WERI-Rb-1 (cell line): ENCODE data around the gene POGZ.
A peak's percentile ranks its signal among the peaks of the same experiment; 100 is the strongest.
"Not testable (repeated sequence)": the region's sequence is repeated elsewhere in the genome, so short reads cannot be mapped to it uniquely, and the experiment has no call there.

ENCODE experiments used
- DNase-seq: peaks from one replicate; pipeline ENCODE4 v3.0.0-alpha.2; 2020
- H3K27ac ChIP-seq: fragments of 250-450 bp; sonication (Bioruptor Pico); 2 replicates; pipeline ENCODE4 v1.5.1; 2020; ENCODE audit warnings: mild to moderate bottlenecking, moderate library complexity
- H3K27me3 ChIP-seq: fragments of 250-450 bp; sonication (Bioruptor Pico); 2 replicates; pipeline ENCODE4 v1.5.1; 2021; ENCODE audit warnings: mild to moderate bottlenecking, low read depth, moderate library complexity; ENCODE audit not compliant: insufficient read depth, severe bottlenecking
- H3K36me3 ChIP-seq: fragments of 250-450 bp; sonication (Bioruptor Pico); 2 replicates; pipeline ENCODE4 v1.5.1; 2020; ENCODE audit warnings: mild to moderate bottlenecking, moderate library complexity
- H3K4me3 ChIP-seq: 2 replicates; pipeline ENCODE4 v1.5.1; 2011; ENCODE audit warnings: low read depth, mild to moderate bottlenecking, control low read depth, low read length
- H3K9me3 ChIP-seq: fragments of 250-450 bp; sonication (Bioruptor Pico); 2 replicates; pipeline ENCODE4 v1.5.1; 2021; ENCODE audit warnings: mild to moderate bottlenecking, moderate library complexity; ENCODE audit not compliant: severe bottlenecking
- TF ChIP-seq, protein P1 (sequence below): IDR thresholded peaks from 2 replicates; pipeline ENCODE4 v1.5.1; 2011; ENCODE audit warnings: low read depth, mild to moderate bottlenecking, control low read depth, inconsistent platforms, low read length

The POGZ gene

GRCh38 chr1:151444783-151445177 lies 14.5 kb downstream of the POGZ start:
- no peak overlapping the region for H3K4me3 ChIP-seq
- peaks cover 37% of the 10 kb centered on the region for H3K36me3 ChIP-seq
- H3K27ac ChIP-seq = no peak overlapping the region
- H3K9me3 ChIP-seq = no peaks in the 10 kb centered on the region
- no peak for DNase-seq
- H3K27me3 ChIP-seq = no peaks in the 10 kb centered on the region
- TF ChIP-seq, protein P1, sequence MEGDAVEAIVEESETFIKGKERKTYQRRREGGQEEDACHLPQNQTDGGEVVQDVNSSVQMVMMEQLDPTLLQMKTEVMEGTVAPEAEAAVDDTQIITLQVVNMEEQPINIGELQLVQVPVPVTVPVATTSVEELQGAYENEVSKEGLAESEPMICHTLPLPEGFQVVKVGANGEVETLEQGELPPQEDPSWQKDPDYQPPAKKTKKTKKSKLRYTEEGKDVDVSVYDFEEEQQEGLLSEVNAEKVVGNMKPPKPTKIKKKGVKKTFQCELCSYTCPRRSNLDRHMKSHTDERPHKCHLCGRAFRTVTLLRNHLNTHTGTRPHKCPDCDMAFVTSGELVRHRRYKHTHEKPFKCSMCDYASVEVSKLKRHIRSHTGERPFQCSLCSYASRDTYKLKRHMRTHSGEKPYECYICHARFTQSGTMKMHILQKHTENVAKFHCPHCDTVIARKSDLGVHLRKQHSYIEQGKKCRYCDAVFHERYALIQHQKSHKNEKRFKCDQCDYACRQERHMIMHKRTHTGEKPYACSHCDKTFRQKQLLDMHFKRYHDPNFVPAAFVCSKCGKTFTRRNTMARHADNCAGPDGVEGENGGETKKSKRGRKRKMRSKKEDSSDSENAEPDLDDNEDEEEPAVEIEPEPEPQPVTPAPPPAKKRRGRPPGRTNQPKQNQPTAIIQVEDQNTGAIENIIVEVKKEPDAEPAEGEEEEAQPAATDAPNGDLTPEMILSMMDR = no peak

- no peak overlapping the region for H3K4me3 ChIP-seq
- no peaks in the 10 kb centered on the region for H3K27me3 ChIP-seq
- peaks cover 37% of the 10 kb centered on the region for H3K36me3 ChIP-seq
- H3K9me3 ChIP-seq = no peaks in the 10 kb centered on the region
- TF ChIP-seq, protein P1 = peak; percentile 88
- no peak overlapping the region; the same call in none of the 2 replicates for H3K27ac ChIP-seq
- DNase-seq = peak; percentile 90
Measured at GRCh38 chr1:151443846-151444782, 15.2 kb downstream of the POGZ start.

DNA sequence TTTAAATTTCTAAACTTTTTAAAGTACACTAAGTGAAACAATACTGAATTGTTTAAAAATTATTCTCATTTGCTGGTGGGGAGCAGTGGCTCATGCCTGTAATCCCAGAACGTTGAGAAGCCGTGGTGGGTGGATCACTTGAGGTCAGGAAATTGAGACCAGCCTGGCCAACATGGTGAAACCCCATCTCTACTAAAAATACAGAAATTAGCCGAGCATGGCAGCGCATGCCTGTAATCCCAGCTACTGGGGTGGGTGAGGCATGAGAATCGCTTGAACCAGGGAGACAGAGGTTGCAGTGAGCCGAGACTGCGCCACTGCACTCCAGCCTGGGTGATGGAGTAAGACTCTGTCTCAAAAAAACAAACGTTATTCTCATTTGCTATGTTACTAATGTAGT lies 21.9 kb downstream of the POGZ start:
- not testable (repeated sequence) for H3K27ac ChIP-seq, DNase-seq, H3K9me3 ChIP-seq, H3K27me3 ChIP-seq, H3K4me3 ChIP-seq
- H3K36me3 ChIP-seq = peaks cover 80% of the 10 kb centered on the region

GRCh38 chr1:151436985-151437384 lies 22.3 kb downstream of the POGZ start:
- no peak overlapping the region for H3K27ac ChIP-seq
- H3K27me3 ChIP-seq = no peaks in the 10 kb centered on the region
- no peak overlapping the region for H3K4me3 ChIP-seq
- H3K36me3 ChIP-seq = peaks cover 82% of the 10 kb centered on the region
- no peak for DNase-seq
- TF ChIP-seq, protein P1 = no peak
- no peaks in the 10 kb centered on the region for H3K9me3 ChIP-seq

GRCh38 chr1:151435174-151435573 lies 24.1 kb downstream of the POGZ start:
- TF ChIP-seq, protein P1 = no peak
- Histone ChIP-seq H3K9me3 (no peaks in the 10 kb centered on the region), H3K4me3 (no peak overlapping the region), H3K27ac (no peak overlapping the region), H3K36me3 (peaks cover 77% of the 10 kb centered on the region), H3K27me3 (no peaks in the 10 kb centered on the region)
- DNase-seq = no peak

DNA sequence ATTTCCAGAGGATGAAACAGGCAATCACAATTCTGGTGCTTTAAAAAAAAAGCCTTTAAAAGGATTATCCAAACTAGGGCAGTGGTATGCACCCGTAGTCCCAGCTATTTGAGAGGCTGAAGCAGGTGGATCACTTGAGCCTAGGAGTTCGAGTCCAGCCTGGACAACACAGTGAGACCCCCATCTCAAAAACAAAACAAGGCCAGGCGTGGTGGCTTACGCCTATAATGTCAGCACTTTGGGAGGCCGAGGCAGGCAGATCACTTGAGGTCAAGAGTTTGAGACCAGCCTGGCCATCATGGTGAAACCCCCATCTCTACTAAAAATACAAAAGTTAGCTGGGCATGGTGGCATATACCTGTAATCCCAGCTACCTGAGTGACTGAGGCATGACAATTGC lies 25.5 kb downstream of the POGZ start:
- not testable (repeated sequence) for H3K4me3 ChIP-seq, H3K27me3 ChIP-seq, H3K27ac ChIP-seq, DNase-seq, H3K9me3 ChIP-seq
- peaks cover 76% of the 10 kb centered on the region for H3K36me3 ChIP-seq

- Histone ChIP-seq H3K27ac (no peak overlapping the region), H3K9me3 (no peaks in the 10 kb centered on the region), H3K27me3 (no peaks in the 10 kb centered on the region), H3K4me3 (no peak overlapping the region), H3K36me3 (peaks cover 90% of the 10 kb centered on the region)
- no peak for DNase-seq
- TF ChIP-seq, protein P1 = no peak
Measured at GRCh38 chr1:151428068-151428467, 31.2 kb downstream of the POGZ start.
